Fibroblast of lung (primary cell): Measurements from ENCODE around the gene PLA2G4F. TPM values are rescaled to one million over a fixed set of nuclear protein-coding genes. Genes with fewer than 3 reads are reported as not detected.

ENCODE experiments used
- DNase-seq, 2 donors: peaks; one replicate each; pipeline versions ENCODE4 v3.0.0 to v3.0.0-alpha.2; 2010; ENCODE audit warnings: low read depth in 2 of 2
- H2AFZ ChIP-seq: 2 replicates; pipeline ENCODE4 v1.5.1; 2012; ENCODE audit warnings: low read length, control low read depth, inconsistent platforms
- H3K27ac ChIP-seq: 2 replicates; pipeline ENCODE4 v1.5.1; 2011; ENCODE audit warnings: low read length, control low read depth; ENCODE audit not compliant: insufficient read depth
- H3K27me3 ChIP-seq: 2 replicates; pipeline ENCODE4 v1.5.1; 2011; ENCODE audit warnings: mild to moderate bottlenecking, low read length; ENCODE audit not compliant: control insufficient read depth, insufficient read depth
- H3K36me3 ChIP-seq: 2 replicates; pipeline ENCODE4 v1.5.1; 2011; ENCODE audit warnings: low read length; ENCODE audit not compliant: control insufficient read depth, insufficient read depth
- H3K4me1 ChIP-seq: 2 replicates; pipeline ENCODE4 v1.5.1; 2011; ENCODE audit warnings: low read length; ENCODE audit not compliant: control insufficient read depth, insufficient read depth; ENCODE audit errors: extremely low read depth
- H3K4me2 ChIP-seq: 2 replicates; pipeline ENCODE4 v1.5.1; 2011; ENCODE audit warnings: low read length, control low read depth; ENCODE audit not compliant: insufficient read depth; ENCODE audit errors: extremely low read depth
- H3K4me3 ChIP-seq, 4 experiments: fragments of 200-600 bp in 1 of 4; sonication (generic) in 1 of 4; replicated peaks in 1 of 4; 2 replicates each; pipeline ENCODE4 v1.5.1; 2011 to 2016; ENCODE audit warnings: low read length in 4 of 4, low read depth in 3 of 4, mild to moderate bottlenecking in 3 of 4, control low read depth in 2 of 4, inconsistent platforms in 1 of 4, mixed read lengths in 1 of 4; ENCODE audit not compliant: insufficient read depth in 1 of 4; ENCODE audit errors: control extremely low read depth in 1 of 4
- H3K79me2 ChIP-seq: 2 replicates; pipeline ENCODE4 v1.5.1; 2012; ENCODE audit warnings: mild to moderate bottlenecking, low read length, inconsistent platforms; ENCODE audit not compliant: control insufficient read depth, insufficient read depth
- H3K9ac ChIP-seq: 2 replicates; pipeline ENCODE4 v1.5.1; 2011; ENCODE audit warnings: mild to moderate bottlenecking, low read length, control low read depth; ENCODE audit not compliant: insufficient read depth
- H3K9me3 ChIP-seq: 2 replicates; pipeline ENCODE4 v1.5.1; 2012; ENCODE audit warnings: low read depth, low read length; ENCODE audit not compliant: control insufficient read depth, insufficient read depth
- H4K20me1 ChIP-seq: 2 replicates; pipeline ENCODE4 v1.5.1; 2011; ENCODE audit warnings: low read length; ENCODE audit not compliant: control insufficient read depth, insufficient read depth; ENCODE audit errors: extremely low read depth
- CTCF ChIP-seq, 2 donors: IDR thresholded peaks in 1 of 2; conservative IDR thresholded peaks in 1 of 2; 1 replicate in 1 of 2; 2 replicates in 1 of 2; pipeline ENCODE4 v1.5.1; 2011 to 2012; ENCODE audit warnings: low read length in 2 of 2, control low read depth in 1 of 2, inconsistent platforms in 1 of 2, low read depth in 1 of 2, mild to moderate bottlenecking in 1 of 2
- EZH2 ChIP-seq: IDR thresholded peaks from 2 replicates; pipeline ENCODE4 v1.5.1; 2012; ENCODE audit warnings: low read length, control low read depth, mild to moderate bottlenecking; ENCODE audit errors: missing control alignments
- polyA plus RNA-seq, 2 donors: library from polyadenylated mRNA; depleted of rRNA in 1 of 2; stranded (reverse) in 1 of 2; unstranded in 1 of 2; fragments of >200 nt; gene quantifications; 2 replicates each; pipeline ENCODE4 v1.2.1, GENCODE V29; 2011 to 2012; ENCODE audit warnings: missing spikeins in 1 of 2
- total RNA-seq: library from RNA; depleted of rRNA; stranded (reverse); fragments of >200 nt; gene quantifications from 2 replicates; pipeline ENCODE4 v1.2.1, GENCODE V29; 2014

The PLA2G4F gene
- total and polyA plus RNA-seq, 2 donors (not counting 1 experiment from before 2014, with no cell fraction given) = not detected

- H3K9ac ChIP-seq = no peak overlapping the region
- no peaks in the 10 kb centered on the region for H3K4me1 ChIP-seq
- H3K27me3 ChIP-seq = peaks cover 18% of the 10 kb centered on the region
Measured at GRCh38 chr15:42138411-42138810, 18.0 kb downstream of the PLA2G4F start.

GRCh38 chr15:42137461-42138261 is 18.8 kb downstream of the PLA2G4F start:
- H3K79me2 ChIP-seq = no peaks in the 10 kb centered on the region
- no peak overlapping the region for H3K27ac ChIP-seq
- H3K4me1 ChIP-seq = no peaks in the 10 kb centered on the region
- H3K36me3 ChIP-seq = no peaks in the 10 kb centered on the region
- no peaks in the 10 kb centered on the region for H3K9me3 ChIP-seq
- H3K27me3 ChIP-seq = peaks cover 18% of the 10 kb centered on the region
- DNase-seq = peak; percentile 45 to 65
- H3K9ac ChIP-seq = no peak overlapping the region
- no peak overlapping the region for H3K4me2 ChIP-seq
- no peak overlapping the region for H2AFZ ChIP-seq
- H3K4me3 ChIP-seq = no peak overlapping the region
- TF ChIP-seq CTCF (conservative IDR thresholded peaks at IDR 0.05 in 1 of 2, IDR thresholded peaks at IDR 0.05 in 1 of 2; ENCODE audit: low read depth in 1 of 2, low read length in 2 of 2) (peak; percentile 43 to 71), EZH2 (no peak)
- H4K20me1 ChIP-seq = no peaks in the 10 kb centered on the region

More at GRCh38 chr15:42138411-42138810, 18.0 kb downstream of the PLA2G4F start:
- Histone ChIP-seq H4K20me1 (no peaks in the 10 kb centered on the region), H3K36me3 (no peaks in the 10 kb centered on the region), H3K79me2 (no peaks in the 10 kb centered on the region), H3K9me3 (no peaks in the 10 kb centered on the region), H3K4me2 (no peak overlapping the region), H3K27ac (no peak overlapping the region), H3K4me3 (no peak overlapping the region), H2AFZ (no peak overlapping the region)
- no peak for TF ChIP-seq CTCF (conservative IDR thresholded peaks at IDR 0.05 in 1 of 2, IDR thresholded peaks at IDR 0.05 in 1 of 2; ENCODE audit: low read depth in 1 of 2, low read length in 2 of 2)
- no peak for TF ChIP-seq EZH2
- no peak for DNase-seq

GRCh38 chr15:42136513-42136912 is 19.9 kb downstream of the PLA2G4F start:
- Histone ChIP-seq H3K36me3 (no peaks in the 10 kb centered on the region), H3K27ac (no peak overlapping the region), H4K20me1 (no peaks in the 10 kb centered on the region), H3K4me2 (no peak overlapping the region), H2AFZ (no peak overlapping the region), H3K4me3 (no peak overlapping the region), H3K4me1 (no peaks in the 10 kb centered on the region), H3K27me3 (peaks cover 21% of the 10 kb centered on the region), H3K79me2 (no peaks in the 10 kb centered on the region), H3K9ac (no peak overlapping the region), H3K9me3 (no peaks in the 10 kb centered on the region)
- TF ChIP-seq CTCF (conservative IDR thresholded peaks at IDR 0.05 in 1 of 2, IDR thresholded peaks at IDR 0.05 in 1 of 2; ENCODE audit: low read depth in 1 of 2, low read length in 2 of 2) (no peak), EZH2 (no peak)
- DNase-seq = no peak
